Peyer's patch (tissue), 4 donors: ENCODE measurements around the gene SCARB2. TPM values are rescaled to one million over a fixed set of nuclear protein-coding genes. Genes with fewer than 3 reads are reported as not detected.

Experiments used
- DNase-seq, 3 donors: peaks; one replicate each; pipeline ENCODE4 v3.0.0-alpha.2; 2017 to 2019
- H3K27ac ChIP-seq, 4 donors: fragments of 200-600 bp; sonication (generic); one replicate each; pipeline ENCODE4 v1.5.1; 2016 to 2019
- H3K27me3 ChIP-seq, 2 donors: fragments of 200-600 bp; sonication (generic); one replicate each; pipeline ENCODE4 v1.5.1; 2019
- H3K36me3 ChIP-seq, 3 donors: fragments of 200-600 bp; sonication (generic); one replicate each; pipeline ENCODE4 v1.5.1; 2016 to 2019
- H3K4me1 ChIP-seq, 4 donors: fragments of 200-600 bp; sonication (generic); one replicate each; pipeline ENCODE4 v1.5.1; 2016 to 2019
- H3K4me3 ChIP-seq, 4 donors: fragments of 200-600 bp; sonication (generic); 1 replicate in 3 of 4; 2 replicates in 1 of 4; pipeline ENCODE4 v1.5.1; 2016 to 2019; ENCODE audit warnings: mild to moderate bottlenecking in 1 of 4
- H3K9me3 ChIP-seq, 4 donors: fragments of 200-600 bp; sonication (generic); one replicate each; pipeline ENCODE4 v1.5.1; 2016 to 2019; ENCODE audit warnings: mild to moderate bottlenecking in 1 of 4
- CTCF ChIP-seq, 6 experiments: fragments of 450-650 bp in 4 of 6; fragments of 200-600 bp in 2 of 6; sonication (generic) in 1 of 6; IDR thresholded peaks; one replicate each; pipeline ENCODE4 v1.5.1; 2017 to 2019; ENCODE audit warnings: antibody characterized with exemption in 6 of 6, mild to moderate bottlenecking in 3 of 6, moderate library complexity in 1 of 6
- POLR2A ChIP-seq, 2 donors: fragments of 450-650 bp; IDR thresholded peaks; one replicate each; pipeline ENCODE4 v1.5.1; 2017; ENCODE audit warnings: antibody characterized with exemption in 2 of 2, mild to moderate bottlenecking in 2 of 2, moderate library complexity in 2 of 2
- total RNA-seq, 4 donors: library from RNA; depleted of rRNA; stranded (reverse); fragments of >200 nt; gene quantifications; one replicate each; pipeline ENCODE4 v1.1.0, GENCODE V29; 2016

SCARB2 gene
- total RNA-seq, 4 donors from 2014 or later, result 40.4 to 225 (median 170) TPM

GRCh38 chr4:76195326-76195725 lies 18.3 kb downstream of the SCARB2 start:
- Histone ChIP-seq H3K4me3 (no peak overlapping the region), H3K9me3 (no peaks in the 10 kb centered on the region), H3K36me3 (peaks cover 0 to 40% (median 0%) of the 10 kb centered on the region in 3 donors), H3K27ac (peak overlapping the region in 2 of 4 donors; percentile 65 to 83), H3K4me1 (peaks cover 0 to 70% (median 17%) of the 10 kb centered on the region in 4 donors), H3K27me3 (no peaks in the 10 kb centered on the region)
- DNase-seq, result no peak
- no peak for TF ChIP-seq CTCF (IDR thresholded peaks at IDR 0.05)
- TF ChIP-seq POLR2A (IDR thresholded peaks at IDR 0.05), result no peak

GRCh38 chr4:76194325-76194724 lies 19.3 kb downstream of the SCARB2 start:
- Histone ChIP-seq H3K36me3 (peaks cover 0 to 49% (median 0%) of the 10 kb centered on the region in 3 donors), H3K9me3 (no peaks in the 10 kb centered on the region), H3K4me3 (no peak overlapping the region), H3K27ac (peak overlapping the region in 2 of 4 donors; percentile 41 to 71), H3K4me1 (peaks cover 0 to 60% (median 13%) of the 10 kb centered on the region in 4 donors), H3K27me3 (no peaks in the 10 kb centered on the region)
- peak in 1 of 3 donors; percentile 55 for DNase-seq
- no peak for TF ChIP-seq CTCF (IDR thresholded peaks at IDR 0.05)

GRCh38 chr4:76192236-76192635 lies 21.4 kb downstream of the SCARB2 start:
- no peaks in the 10 kb centered on the region for H3K27me3 ChIP-seq
- TF ChIP-seq POLR2A (IDR thresholded peaks at IDR 0.05) (no peak), CTCF (IDR thresholded peaks at IDR 0.05) (no peak)
- no peak for DNase-seq
- H3K27ac ChIP-seq, result peak overlapping the region in 1 of 4 donors; percentile 32
- peaks cover 0 to 39% (median 6%) of the 10 kb centered on the region in 4 donors for H3K4me1 ChIP-seq
- no peak overlapping the region for H3K4me3 ChIP-seq
- no peaks in the 10 kb centered on the region for H3K9me3 ChIP-seq
- H3K36me3 ChIP-seq, result peaks cover 0 to 53% (median 0%) of the 10 kb centered on the region in 3 donors

GRCh38 chr4:76188557-76188956 lies 25.1 kb downstream of the SCARB2 start:
- Histone ChIP-seq H3K27me3 (no peaks in the 10 kb centered on the region), H3K27ac (no peak overlapping the region), H3K36me3 (peaks cover 0 to 56% (median 0%) of the 10 kb centered on the region in 3 donors), H3K4me1 (peaks cover 0 to 6% (median 0%) of the 10 kb centered on the region in 4 donors), H3K4me3 (no peak overlapping the region), H3K9me3 (no peaks in the 10 kb centered on the region)
- DNase-seq, result no peak
- no peak for TF ChIP-seq POLR2A (IDR thresholded peaks at IDR 0.05)
- TF ChIP-seq CTCF (IDR thresholded peaks at IDR 0.05), result no peak

- Histone ChIP-seq H3K4me1 (peaks cover 0 to 2% (median 0%) of the 10 kb centered on the region in 4 donors), H3K9me3 (no peaks in the 10 kb centered on the region), H3K27ac (no peak overlapping the region), H3K36me3 (peaks cover 0 to 52% (median 0%) of the 10 kb centered on the region in 3 donors), H3K4me3 (no peak overlapping the region), H3K27me3 (no peaks in the 10 kb centered on the region)
- TF ChIP-seq POLR2A (IDR thresholded peaks at IDR 0.05) (no peak), CTCF (IDR thresholded peaks at IDR 0.05) (no peak)
- DNase-seq, result no peak
These were observed 25.5 kb downstream of the SCARB2 start for GRCh38 chr4:76188149-76188548.

- H3K9me3 ChIP-seq, result no peaks in the 10 kb centered on the region
- no peak overlapping the region for H3K4me3 ChIP-seq
- no peak overlapping the region for H3K27ac ChIP-seq
- no peaks in the 10 kb centered on the region for H3K27me3 ChIP-seq
- no peaks in the 10 kb centered on the region for H3K4me1 ChIP-seq
- H3K36me3 ChIP-seq, result peaks cover 0 to 42% (median 0%) of the 10 kb centered on the region in 3 donors
- no peak for DNase-seq
- TF ChIP-seq POLR2A (IDR thresholded peaks at IDR 0.05), result no peak
- no peak for TF ChIP-seq CTCF (IDR thresholded peaks at IDR 0.05)
These were observed 26.5 kb downstream of the SCARB2 start for GRCh38 chr4:76187152-76187551.
